Measurements from ENCODE around the gene SULT1C2.

Gene SULT1C2

GRCh38 chr2:108297436-108298141 lies 8.9 kb downstream of the SULT1C2 start:
- DNase-seq: no peak

GRCh38 chr2:108301558-108301957 lies 12.9 kb downstream of the SULT1C2 start:
- DNase-seq: no peak

GRCh38 chr2:108304975-108305374 lies 16.3 kb downstream of the SULT1C2 start:
- no peak for DNase-seq

DNA sequence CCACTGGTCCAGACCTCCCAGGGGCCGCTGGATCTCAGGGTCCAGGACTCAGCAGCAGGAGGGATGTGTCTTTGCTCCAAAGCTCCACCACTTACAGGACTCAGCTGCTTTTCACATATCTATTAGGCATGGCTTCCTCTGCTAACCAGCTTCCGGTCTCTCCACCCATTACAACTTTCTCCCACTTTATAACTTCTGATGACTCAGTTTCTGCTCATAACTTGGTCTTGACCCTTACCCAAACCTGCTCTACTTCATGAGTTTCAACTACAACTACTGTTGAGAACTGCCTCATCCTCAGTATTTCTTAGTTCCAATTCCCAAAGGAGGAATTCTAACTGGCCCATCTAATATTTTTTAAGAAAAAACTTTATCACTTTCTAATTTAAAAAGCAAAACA lies 17.2 kb downstream of the SULT1C2 start:
- DNase-seq: no peak

DNA sequence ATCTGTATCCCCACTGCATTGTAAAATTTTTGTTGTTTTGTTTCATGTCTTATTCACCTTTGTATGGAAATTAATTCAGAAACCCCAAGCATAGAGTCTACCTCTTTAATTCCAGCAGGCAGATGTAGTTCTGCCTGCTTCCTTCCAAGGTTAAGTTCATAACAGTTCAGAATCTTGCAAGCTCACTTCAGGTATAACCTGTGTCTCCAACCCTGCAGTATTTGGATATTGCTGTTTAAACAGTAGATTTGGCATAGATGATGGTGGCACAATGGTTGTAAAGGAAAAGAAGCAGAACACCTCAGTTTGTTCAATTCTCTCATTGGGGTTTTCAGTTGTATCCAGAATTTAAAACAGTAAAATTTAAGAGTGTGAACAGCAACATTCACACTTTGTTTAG lies 21.2 kb downstream of the SULT1C2 start:
- no peak for DNase-seq

GRCh38 chr2:108314586-108315296 lies 26.0 kb downstream of the SULT1C2 start:
- no peak for DNase-seq

- DNase-seq: no peak
Measured at GRCh38 chr2:108315444-108315934, 26.8 kb downstream of the SULT1C2 start.

DNA sequence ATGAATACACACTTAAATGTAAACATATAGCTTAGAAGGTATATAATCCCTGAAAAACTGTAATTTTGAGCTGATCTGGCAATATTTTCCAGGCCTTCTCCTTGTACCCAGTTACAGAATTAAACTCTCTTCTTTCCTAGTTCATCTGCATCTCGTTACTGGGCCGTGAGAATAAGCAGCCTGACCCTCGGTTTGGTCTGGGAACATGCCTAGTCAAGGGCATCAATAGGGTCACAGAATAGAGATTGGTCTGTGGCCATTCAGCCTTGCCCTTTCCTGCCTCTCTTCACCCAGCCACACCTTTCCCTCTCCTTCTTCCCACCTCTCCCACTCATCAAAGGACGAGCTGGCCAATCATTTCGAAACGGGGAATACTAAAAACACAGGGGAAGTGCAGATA lies 27.3 kb downstream of the SULT1C2 start:
- DNase-seq: no peak

DNA sequence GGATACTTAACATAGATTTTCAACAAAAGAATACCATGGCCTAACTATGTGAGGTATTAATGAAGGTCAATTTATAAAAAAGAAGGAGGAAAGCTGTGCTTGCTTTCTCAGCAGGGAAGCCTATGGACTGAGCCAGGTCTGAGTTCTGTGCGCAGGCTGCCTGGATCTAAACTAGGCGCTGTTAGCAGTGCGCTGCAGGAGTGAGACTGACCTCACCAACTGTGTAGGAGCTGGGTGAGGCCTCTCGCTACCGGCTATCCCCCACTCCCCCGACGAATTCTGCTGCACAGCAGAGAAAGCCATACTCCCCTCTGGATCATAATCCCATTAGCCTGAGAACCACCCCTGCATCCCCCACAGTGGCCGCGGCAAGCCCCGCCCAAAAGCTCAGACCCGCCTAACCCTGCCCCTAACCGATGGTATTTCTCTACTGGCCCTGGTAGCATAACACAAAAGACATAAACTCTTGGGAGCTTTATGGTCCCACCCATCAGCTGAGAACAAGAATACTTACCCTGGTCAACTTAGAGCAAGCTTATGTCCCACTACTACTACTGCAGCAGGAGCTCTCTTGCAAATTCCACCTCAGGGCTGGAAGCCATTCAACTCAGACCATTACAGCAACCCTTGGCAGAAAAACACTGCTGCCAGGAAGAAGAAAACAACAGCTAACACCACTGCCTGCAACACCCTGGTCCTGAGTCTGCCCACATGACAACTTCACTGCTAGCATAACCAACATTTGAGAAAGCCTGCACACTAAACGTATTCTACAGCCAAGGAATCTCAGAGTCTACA lies 28.0 kb downstream of the SULT1C2 start:
- DNase-seq: no peak

DNA sequence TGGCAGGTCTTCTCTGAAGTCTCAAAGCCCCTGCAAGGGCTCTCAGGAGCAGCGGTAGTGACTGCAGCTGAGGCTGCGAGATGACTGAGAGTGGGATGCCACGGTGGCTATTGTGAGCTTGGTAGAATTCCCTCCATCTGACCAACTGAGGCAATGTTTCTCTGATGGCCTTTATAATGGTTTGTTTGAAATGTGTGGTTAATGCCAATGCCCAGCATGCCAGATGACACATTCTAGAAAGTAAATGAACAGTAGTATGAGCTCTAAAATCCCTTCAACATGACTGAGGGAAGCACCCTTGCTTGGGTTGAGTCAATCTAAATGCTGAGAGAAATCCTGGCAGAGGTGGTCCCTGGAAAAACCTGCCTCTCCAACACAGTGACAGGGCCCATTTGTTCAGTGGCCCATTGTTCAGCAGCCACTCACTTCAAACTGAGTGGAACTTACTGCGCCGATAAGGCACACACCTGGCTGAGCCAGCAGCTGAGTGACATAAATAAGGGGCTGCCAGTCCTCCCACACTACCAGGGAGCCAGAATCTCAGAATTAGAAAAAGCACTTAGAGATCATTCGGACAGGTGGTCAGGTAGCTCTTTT lies 31.7 kb downstream of the SULT1C2 start:
- no peak for DNase-seq

DNA sequence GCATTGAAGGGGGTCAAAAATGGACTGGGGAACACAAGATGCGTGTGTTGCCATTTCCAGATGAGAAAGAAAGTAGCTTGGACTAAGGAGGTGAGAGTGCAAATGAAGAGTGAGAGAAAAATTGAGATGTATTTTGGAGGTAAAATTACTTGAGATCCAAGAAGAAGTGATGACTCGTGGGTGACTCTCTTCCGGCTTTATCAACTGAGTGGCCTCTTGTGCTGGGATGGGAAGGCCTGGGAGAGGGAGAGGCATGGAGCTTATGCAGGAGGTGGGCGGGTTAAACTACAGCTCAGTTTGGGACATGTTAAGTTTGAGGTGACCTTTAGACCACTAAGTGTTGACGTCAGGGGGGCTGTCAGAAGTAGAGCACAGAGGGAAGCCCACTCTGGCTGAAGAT lies 34.9 kb downstream of the SULT1C2 start:
- no peak for DNase-seq

- no peak for DNase-seq
Measured at GRCh38 chr2:108324531-108325255, 36.0 kb downstream of the SULT1C2 start.

DNA sequence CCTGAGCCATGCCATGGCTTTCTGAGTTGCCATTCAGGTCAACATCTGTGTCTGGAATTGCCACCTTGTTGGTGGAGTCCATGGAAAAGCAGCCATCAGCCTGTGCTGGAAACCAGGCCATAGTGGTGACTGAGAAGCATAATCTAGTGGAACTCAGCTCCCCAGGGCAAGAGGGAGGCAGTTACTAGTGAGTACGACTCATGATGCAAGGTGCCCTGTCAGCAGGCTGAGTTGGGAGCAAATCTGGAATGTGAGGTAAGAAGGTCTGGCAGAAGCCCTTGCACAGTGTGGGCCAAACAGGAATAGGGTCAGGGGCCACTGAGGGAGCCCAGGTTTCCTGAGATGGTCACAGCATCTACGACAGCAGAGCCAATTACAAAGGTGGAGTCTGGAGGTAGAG lies 37.1 kb downstream of the SULT1C2 start:
- DNase-seq: no peak

DNA sequence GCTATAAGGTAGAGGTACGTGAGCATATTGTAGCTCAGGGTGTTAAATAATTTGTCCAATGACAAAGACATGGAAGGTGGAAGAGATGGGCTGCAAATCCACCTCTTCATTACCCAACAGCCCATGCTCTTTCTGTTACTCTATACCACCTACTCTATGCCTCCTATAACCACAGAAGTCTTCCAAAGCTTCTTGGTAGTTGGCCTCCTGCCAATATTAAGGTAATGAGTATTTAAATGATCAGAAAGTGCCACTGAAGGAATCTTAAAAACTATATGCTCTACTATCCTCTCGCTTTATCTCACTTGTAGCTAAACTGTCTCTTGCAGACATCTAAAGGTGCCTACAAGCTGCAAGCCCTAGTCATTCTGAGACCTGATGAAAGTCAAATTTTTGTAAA lies 41.1 kb downstream of the SULT1C2 start:
- no peak for DNase-seq

GRCh38 chr2:108330979-108331378 lies 42.3 kb downstream of the SULT1C2 start:
- DNase-seq: no peak

DNA sequence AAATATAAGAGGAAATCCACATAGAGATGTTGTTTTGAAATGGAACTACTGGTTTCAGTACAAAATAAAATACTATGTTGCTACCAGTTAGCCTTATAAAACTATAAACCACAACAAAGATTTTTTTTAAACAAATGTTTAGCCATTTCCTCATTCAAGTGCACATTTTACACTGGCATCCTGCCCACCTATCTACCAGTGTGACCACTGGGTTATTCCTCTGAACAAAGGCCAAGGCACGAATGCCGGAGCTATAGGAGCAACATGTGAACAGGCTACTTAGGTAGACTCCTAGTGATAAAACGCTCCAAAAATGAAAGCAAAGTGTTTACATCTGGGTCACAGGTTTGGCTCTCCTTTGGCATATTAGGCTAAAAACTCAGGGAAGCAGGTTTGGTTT lies 57.3 kb downstream of the SULT1C2 start:
- DNase-seq: no peak

DNA sequence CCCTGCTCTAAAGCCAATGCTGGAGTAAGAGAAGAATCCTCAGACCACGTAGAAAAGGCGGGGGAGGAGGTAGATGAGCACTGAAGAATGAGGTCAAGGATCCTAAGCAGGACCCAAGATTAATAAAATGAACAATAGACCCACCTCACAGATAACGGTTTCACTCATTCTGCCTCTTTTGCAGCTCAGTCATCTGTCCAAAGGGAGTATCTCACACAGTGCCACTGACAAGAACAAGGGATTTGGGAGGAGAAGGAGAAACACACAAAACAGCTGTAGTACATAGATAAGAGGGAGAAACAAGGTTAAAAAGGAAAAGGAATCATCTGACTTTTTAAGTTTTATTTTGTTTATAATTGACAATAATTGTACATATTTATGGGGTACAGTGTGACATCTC lies 58.1 kb downstream of the SULT1C2 start:
- DNase-seq: no peak

DNA sequence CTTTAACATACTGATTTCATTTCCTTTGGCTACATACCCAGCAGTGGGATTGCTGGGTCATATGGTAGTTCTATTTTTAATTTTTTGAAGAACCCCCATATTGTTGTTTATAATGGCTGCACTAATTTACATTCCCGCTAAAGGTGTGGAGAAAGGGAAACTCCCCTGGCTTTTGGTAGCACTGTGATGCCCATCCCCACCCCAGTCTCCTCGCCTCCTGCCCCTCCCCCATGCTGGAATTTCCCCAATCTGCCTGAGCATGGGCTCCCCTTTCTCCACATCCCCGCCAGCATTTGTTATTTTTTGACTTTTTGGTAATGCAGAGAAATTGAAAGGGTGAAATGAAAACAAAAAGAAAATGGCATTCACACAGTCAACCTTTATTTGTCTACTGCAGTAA lies 59.1 kb downstream of the SULT1C2 start:
- no peak for DNase-seq

DNA sequence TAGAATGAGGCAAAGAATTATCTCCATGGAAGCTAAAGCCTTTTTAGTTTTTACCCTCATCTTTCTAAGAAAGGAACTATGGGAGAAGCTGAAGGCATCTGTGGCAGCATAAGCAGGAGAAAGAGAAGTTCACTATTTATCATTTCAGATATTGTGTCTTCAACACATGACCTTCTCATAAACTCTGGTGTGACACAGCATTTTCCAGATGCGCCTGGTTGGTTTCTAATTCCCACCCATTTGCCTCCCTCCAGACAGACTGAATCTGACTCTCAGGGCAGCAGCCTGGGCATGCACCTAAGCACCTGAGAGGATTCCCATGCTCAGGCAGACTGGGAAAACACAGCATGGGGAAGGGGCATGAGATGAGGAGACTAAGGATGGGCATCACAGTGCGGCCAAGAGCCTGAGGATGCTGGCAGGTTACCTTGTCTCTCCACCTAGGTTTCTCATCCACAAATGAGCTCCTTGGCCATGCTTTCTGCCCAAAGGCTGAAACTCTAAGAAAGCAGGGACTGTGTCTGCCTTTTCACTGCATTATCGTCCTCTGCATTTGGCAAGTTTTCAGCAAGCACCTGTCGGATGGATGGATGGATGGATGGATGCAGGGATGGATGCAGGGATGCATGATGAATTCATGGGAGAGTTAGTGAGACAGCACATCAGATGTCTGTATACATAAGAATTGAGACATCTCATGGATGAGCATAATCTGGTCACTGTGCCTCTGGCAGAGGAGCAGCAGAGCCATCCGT lies 60.3 kb downstream of the SULT1C2 start:
- DNase-seq: no peak

DNA sequence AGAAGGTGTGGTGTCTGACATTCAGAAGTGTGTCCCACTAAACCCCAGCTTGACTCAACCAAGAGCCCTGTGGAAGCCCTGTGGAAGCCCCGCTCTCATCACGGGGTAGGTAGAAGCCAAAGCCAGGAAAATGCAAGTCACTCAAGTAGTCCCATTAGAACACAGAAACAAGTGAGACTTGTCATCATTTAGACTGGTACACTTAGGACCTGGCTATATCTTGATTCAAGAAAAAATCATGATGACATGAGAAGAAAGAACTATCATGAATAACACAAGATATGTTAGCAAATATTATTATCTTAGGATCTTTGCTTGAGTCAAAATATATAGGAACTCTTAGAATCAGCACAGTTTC lies 60.9 kb downstream of the SULT1C2 start:
- DNase-seq: no peak

- no peak for DNase-seq
Measured at GRCh38 chr2:108351889-108352288, 63.2 kb downstream of the SULT1C2 start.

DNA sequence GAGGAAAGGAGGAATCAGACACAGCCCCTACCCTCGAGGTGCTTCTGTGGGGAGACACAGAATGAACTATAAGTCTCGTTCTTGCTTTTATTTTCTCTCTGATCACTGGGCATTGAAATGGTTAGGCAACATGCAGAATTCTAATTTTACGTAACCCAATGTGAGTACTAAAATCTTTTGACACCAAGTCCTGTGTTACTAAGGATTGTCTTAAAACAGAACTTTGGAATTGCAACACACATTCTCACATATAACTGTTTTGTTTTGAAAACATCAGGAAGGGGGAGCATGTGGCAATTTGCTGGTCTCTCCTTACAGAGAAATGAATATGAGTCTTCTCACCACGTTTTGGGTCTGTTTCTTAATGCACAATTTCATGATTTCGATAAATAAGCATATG lies 65.4 kb downstream of the SULT1C2 start:
- no peak for DNase-seq

Measured in activated CD8-positive, alpha-beta memory T cell treated with anti-CD3 and anti-CD28 coated beads, Interleukin-2, amount 50 U/mL, for 48 hours (primary cell).